BJ (cell line): ENCODE data around the gene MYLK. TPM values are rescaled to one million over a fixed set of nuclear protein-coding genes. Genes with fewer than 3 reads are reported as not detected.
"Not testable (repeated sequence)": the region's sequence is repeated elsewhere in the genome, so short reads cannot be mapped to it uniquely, and the experiment has no call there.

Source experiments
- CTCF ChIA-PET: fragments of 350-600 bp; formaldehyde crosslinking; extraction: SDS; loops from one replicate; lab custom pipeline; 2021; ENCODE audit warnings: antibody characterized with exemption, inconsistent platforms; lab: Yijun Ruan, JAX
- POLR2A ChIA-PET: fragments of 300-600 bp; sonication (Branson Sonifier 250); formaldehyde crosslinking; extraction: SDS; loops from one replicate; lab custom pipeline; 2021; ENCODE audit warnings: antibody characterized with exemption; lab: Charles Lee
- DNase-seq: peaks from one replicate; pipeline ENCODE4 v3.0.0-alpha.2; 2011; ENCODE audit warnings: low read depth
- H3K27me3 ChIP-seq: 2 replicates; pipeline ENCODE4 v1.6.0; 2011; ENCODE audit warnings: low read length; ENCODE audit not compliant: control insufficient read depth, insufficient read depth
- H3K36me3 ChIP-seq: 2 replicates; pipeline ENCODE4 v1.5.1; 2011; ENCODE audit warnings: low read length; ENCODE audit not compliant: control insufficient read depth, insufficient read depth
- H3K4me3 ChIP-seq: 2 replicates; pipeline ENCODE4 v1.5.1; 2011; ENCODE audit warnings: low read depth, mild to moderate bottlenecking, control low read depth, low read length
- polyA plus RNA-seq: library from polyadenylated mRNA; depleted of rRNA; stranded (reverse); fragments of >200 nt; gene quantifications from 2 replicates; pipeline ENCODE4 v1.2.3, GENCODE V29; 2011
- TF ChIP-seq, protein P1 (sequence below): IDR thresholded peaks from 2 replicates; pipeline ENCODE4 v1.5.1; 2011; ENCODE audit warnings: low read depth, mild to moderate bottlenecking, control low read depth, inconsistent platforms, low read length, moderate library complexity; ENCODE audit not compliant: insufficient read depth

The MYLK gene
- polyA plus RNA-seq, 1 experiment, result 734 TPM

DNA sequence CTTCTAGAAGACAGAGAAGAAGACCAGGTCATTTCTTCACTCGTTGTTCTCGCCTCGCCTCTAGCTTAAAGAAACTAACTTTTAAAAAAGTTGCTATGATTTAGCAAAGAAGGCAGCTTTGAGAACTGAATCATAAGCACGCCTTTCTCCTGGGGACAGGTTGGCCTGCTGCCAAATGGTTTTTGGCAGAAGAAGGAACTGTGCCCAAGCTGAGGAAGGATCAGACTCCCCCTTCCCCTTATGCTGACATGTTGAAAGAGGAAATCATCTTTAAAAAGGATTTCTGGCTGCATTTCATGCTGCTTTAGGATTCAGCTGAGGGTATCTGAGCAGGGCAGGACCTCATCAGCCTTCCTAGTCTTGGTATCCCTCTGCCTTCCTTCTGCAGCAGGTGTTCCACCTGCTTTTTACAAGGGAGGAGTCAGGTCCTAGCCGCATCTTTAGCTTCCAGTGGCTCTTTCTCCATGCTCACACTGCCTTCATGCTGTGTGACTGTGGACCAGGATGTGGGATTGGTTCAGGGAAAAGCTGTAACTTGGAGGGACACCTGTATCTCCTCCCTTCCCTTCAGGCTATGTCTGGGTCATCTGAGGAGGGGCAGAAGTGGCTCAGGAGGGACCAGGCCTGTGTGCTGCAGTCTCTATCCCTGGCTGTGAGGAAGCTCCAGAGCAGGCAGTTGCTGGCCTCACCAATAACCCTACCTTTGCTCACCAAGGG lies 265.2 kb downstream of the MYLK start:
- H3K36me3 ChIP-seq, result peaks cover 41% of the 10 kb centered on the region
- ChIA-PET CTCF (interaction anchor here (1.3 to 1.4 kb wide), 2 partner anchors 23 to 33 kb away, joined by 4 read pairs; no protein-coding TSS in a partner anchor), POLR2A (no interaction called here)
- peak; percentile 23 for DNase-seq
- TF ChIP-seq, protein P1, sequence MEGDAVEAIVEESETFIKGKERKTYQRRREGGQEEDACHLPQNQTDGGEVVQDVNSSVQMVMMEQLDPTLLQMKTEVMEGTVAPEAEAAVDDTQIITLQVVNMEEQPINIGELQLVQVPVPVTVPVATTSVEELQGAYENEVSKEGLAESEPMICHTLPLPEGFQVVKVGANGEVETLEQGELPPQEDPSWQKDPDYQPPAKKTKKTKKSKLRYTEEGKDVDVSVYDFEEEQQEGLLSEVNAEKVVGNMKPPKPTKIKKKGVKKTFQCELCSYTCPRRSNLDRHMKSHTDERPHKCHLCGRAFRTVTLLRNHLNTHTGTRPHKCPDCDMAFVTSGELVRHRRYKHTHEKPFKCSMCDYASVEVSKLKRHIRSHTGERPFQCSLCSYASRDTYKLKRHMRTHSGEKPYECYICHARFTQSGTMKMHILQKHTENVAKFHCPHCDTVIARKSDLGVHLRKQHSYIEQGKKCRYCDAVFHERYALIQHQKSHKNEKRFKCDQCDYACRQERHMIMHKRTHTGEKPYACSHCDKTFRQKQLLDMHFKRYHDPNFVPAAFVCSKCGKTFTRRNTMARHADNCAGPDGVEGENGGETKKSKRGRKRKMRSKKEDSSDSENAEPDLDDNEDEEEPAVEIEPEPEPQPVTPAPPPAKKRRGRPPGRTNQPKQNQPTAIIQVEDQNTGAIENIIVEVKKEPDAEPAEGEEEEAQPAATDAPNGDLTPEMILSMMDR, result no peak
- H3K4me3 ChIP-seq, result no peak overlapping the region
- no peaks in the 10 kb centered on the region for H3K27me3 ChIP-seq

DNA sequence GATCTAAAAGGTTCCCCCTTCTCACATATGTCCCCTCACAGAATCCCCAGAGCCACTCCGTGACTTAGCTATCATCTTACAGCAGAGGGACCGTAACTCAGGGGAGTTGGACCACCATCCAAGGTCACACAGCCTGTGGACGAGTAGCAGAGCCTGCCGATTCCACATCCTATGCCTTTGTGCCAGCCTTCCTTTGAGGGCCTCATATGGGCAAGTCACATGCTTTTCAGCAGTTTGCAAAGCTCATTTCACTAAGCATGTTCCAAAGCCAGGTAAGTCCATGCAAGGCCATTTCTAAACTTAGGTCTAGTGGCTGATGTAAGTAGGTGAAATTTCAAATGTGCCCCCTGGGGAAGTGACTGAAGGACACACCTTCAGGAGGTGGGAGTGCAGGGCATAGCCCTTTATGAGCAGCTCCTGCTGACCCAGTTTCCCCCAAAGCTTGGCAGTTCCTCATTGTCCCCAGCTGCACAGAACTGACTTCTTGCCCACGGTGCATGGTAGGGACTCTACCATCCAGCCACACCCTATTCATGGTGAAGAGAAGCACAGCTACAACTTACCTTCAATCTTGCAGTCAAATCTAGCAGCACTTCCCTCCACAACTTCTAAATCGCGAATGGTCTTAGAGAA lies 265.9 kb downstream of the MYLK start:
- CTCF ChIA-PET, result interaction anchor here (1.3 to 1.4 kb wide), 2 partner anchors 24 to 34 kb away, joined by 4 read pairs; no protein-coding TSS in a partner anchor
- no peak overlapping the region for H3K4me3 ChIP-seq
- no peaks in the 10 kb centered on the region for H3K27me3 ChIP-seq
- no peak for DNase-seq
- TF ChIP-seq, protein P1, result no peak
- POLR2A ChIA-PET, result no interaction called here
- H3K36me3 ChIP-seq, result peaks cover 43% of the 10 kb centered on the region

DNA sequence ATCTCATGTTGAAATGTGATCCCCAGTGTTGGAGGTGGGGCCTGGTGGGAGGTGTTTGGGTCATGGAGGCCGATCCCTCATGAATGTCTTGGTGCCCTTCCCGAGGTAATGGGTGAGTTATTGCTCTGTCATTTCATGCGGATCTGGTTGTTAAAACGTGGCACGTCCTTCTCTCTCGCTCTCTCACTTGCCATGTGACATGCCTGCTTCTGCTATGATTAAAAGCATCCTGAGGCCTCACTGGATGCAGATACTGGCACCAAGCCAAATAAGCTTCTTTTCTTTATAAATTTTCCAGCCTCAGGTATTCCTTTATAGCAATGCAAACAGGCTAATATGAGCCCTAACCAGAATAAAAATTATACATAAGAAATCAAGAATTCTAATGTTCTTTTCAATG lies 267.5 kb downstream of the MYLK start:
- no peaks in the 10 kb centered on the region for H3K27me3 ChIP-seq
- TF ChIP-seq, protein P1, result no peak
- peaks cover 39% of the 10 kb centered on the region for H3K36me3 ChIP-seq
- DNase-seq, result no peak
- ChIA-PET CTCF (no interaction called here), POLR2A (no interaction called here)
- H3K4me3 ChIP-seq, result no peak overlapping the region

GRCh38 chr3:123613543-123613942 lies 270.6 kb downstream of the MYLK start:
- no peak for DNase-seq
- H3K27me3 ChIP-seq, result no peaks in the 10 kb centered on the region
- peaks cover 35% of the 10 kb centered on the region for H3K36me3 ChIP-seq
- POLR2A ChIA-PET, result no interaction called here
- TF ChIP-seq, protein P1, result no peak
- H3K4me3 ChIP-seq, result no peak overlapping the region
- CTCF ChIA-PET, result interaction anchor here (1.1 to 1.5 kb wide), 2 partner anchors 9 to 11 kb away, joined by 3 read pairs; no protein-coding TSS in a partner anchor

DNA sequence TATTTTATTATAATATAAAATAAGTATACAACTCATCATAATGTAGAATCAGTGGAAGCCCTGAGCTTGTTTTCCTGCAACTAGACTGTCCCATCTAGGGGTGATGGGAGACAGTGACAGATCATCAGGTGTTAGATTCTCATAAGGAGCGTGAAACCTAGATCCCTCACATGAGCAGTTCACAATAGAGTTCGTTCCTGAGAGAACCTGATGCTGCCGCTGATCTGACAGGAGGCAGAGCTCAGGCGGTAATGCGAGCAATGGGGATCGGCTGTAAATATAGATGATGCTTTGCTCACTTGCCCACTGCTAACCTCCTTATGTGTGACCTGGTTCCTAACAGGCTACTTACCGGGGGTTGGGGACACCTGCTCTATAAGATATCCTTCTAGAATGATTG lies 272.5 kb downstream of the MYLK start:
- peaks cover 26% of the 10 kb centered on the region for H3K36me3 ChIP-seq
- POLR2A ChIA-PET, CTCF ChIA-PET, DNase-seq, H3K27me3 ChIP-seq, H3K4me3 ChIP-seq: not testable (repeated sequence)
